ENCODE data around the gene SPG11.

Gene SPG11

GRCh38 chr15:44656913-44657312 lies 6.5 kb downstream of the SPG11 start:
- H3K36me3 ChIP-seq: peaks cover 10% of the 10 kb centered on the region

GRCh38 chr15:44656298-44656697 lies 7.2 kb downstream of the SPG11 start:
- Histone ChIP-seq H3K27me3 (ENCODE audit: insufficient read depth, low read depth, severe bottlenecking) (no peaks in the 10 kb centered on the region), H3K36me3 (peaks cover 17% of the 10 kb centered on the region), H3K27ac (no peak overlapping the region), H3K4me3 (ENCODE audit: low read depth, low read length) (no peak overlapping the region), H3K9me3 (ENCODE audit: severe bottlenecking) (no peaks in the 10 kb centered on the region)
- no peak for DNase-seq
- TF ChIP-seq, protein P1, sequence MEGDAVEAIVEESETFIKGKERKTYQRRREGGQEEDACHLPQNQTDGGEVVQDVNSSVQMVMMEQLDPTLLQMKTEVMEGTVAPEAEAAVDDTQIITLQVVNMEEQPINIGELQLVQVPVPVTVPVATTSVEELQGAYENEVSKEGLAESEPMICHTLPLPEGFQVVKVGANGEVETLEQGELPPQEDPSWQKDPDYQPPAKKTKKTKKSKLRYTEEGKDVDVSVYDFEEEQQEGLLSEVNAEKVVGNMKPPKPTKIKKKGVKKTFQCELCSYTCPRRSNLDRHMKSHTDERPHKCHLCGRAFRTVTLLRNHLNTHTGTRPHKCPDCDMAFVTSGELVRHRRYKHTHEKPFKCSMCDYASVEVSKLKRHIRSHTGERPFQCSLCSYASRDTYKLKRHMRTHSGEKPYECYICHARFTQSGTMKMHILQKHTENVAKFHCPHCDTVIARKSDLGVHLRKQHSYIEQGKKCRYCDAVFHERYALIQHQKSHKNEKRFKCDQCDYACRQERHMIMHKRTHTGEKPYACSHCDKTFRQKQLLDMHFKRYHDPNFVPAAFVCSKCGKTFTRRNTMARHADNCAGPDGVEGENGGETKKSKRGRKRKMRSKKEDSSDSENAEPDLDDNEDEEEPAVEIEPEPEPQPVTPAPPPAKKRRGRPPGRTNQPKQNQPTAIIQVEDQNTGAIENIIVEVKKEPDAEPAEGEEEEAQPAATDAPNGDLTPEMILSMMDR (IDR thresholded peaks at IDR 0.05; ENCODE audit: low read depth, low read length): no peak

More at GRCh38 chr15:44656913-44657312, 6.5 kb downstream of the SPG11 start:
- Histone ChIP-seq H3K27ac (no peak overlapping the region), H3K9me3 (ENCODE audit: severe bottlenecking) (no peaks in the 10 kb centered on the region), H3K27me3 (ENCODE audit: insufficient read depth, low read depth, severe bottlenecking) (no peaks in the 10 kb centered on the region), H3K4me3 (ENCODE audit: low read depth, low read length) (no peak overlapping the region)
- DNase-seq: no peak
- TF ChIP-seq, protein P1 (IDR thresholded peaks at IDR 0.05; ENCODE audit: low read depth, low read length): no peak

DNA sequence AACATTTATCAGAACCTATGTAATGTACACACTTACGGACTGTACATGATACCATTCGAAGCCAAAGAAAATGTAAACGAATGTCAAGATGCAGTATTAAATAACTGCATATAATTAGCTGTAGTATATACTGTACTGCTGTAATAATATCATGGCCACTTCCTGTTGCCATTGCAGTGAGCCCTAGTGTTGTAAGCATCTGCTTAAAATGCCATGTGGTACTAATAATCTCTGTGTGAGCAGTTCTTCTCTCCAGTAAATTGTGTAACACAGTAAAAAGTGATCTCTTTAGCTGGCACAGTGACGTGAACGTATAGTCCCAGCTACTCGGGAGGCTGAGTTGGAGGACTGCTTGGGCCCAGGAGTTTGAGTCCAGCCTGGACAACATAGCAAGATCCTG lies 8.6 kb downstream of the SPG11 start:
- H3K9me3 ChIP-seq (ENCODE audit: severe bottlenecking): no peaks in the 10 kb centered on the region
- no peak for DNase-seq

GRCh38 chr15:44647637-44648036 lies 15.8 kb downstream of the SPG11 start:
- Histone ChIP-seq H3K27ac (no peak overlapping the region), H3K4me3 (ENCODE audit: low read depth, low read length) (no peak overlapping the region), H3K9me3 (ENCODE audit: severe bottlenecking) (no peaks in the 10 kb centered on the region), H3K36me3 (peaks cover 42% of the 10 kb centered on the region), H3K27me3 (ENCODE audit: insufficient read depth, low read depth, severe bottlenecking) (no peaks in the 10 kb centered on the region)
- TF ChIP-seq, protein P1 (IDR thresholded peaks at IDR 0.05; ENCODE audit: low read depth, low read length): no peak
- DNase-seq: no peak

More for the DNA sequence above, 8.6 kb downstream of the SPG11 start:
- no peak overlapping the region for H3K27ac ChIP-seq
- H3K27me3 ChIP-seq (ENCODE audit: insufficient read depth, low read depth, severe bottlenecking): no peaks in the 10 kb centered on the region
- TF ChIP-seq, protein P1 (IDR thresholded peaks at IDR 0.05; ENCODE audit: low read depth, low read length): no peak
- no peak overlapping the region for H3K4me3 ChIP-seq (ENCODE audit: low read depth, low read length)
- peaks cover 24% of the 10 kb centered on the region for H3K36me3 ChIP-seq

- H3K27me3 ChIP-seq (ENCODE audit: insufficient read depth, low read depth, severe bottlenecking): no peaks in the 10 kb centered on the region
- no peak for DNase-seq
- no peaks in the 10 kb centered on the region for H3K9me3 ChIP-seq (ENCODE audit: severe bottlenecking)
- no peak overlapping the region for H3K27ac ChIP-seq
- H3K36me3 ChIP-seq: peaks cover 42% of the 10 kb centered on the region
- no peak overlapping the region for H3K4me3 ChIP-seq (ENCODE audit: low read depth, low read length)
- TF ChIP-seq, protein P1 (IDR thresholded peaks at IDR 0.05; ENCODE audit: low read depth, low read length): no peak
These were observed 16.4 kb downstream of the SPG11 start for GRCh38 chr15:44647036-44647435.

- no peak overlapping the region for H3K4me3 ChIP-seq (ENCODE audit: low read depth, low read length)
- no peaks in the 10 kb centered on the region for H3K9me3 ChIP-seq (ENCODE audit: severe bottlenecking)
- TF ChIP-seq, protein P1 (IDR thresholded peaks at IDR 0.05; ENCODE audit: low read depth, low read length): no peak
- H3K36me3 ChIP-seq: peaks cover 36% of the 10 kb centered on the region
- no peaks in the 10 kb centered on the region for H3K27me3 ChIP-seq (ENCODE audit: insufficient read depth, low read depth, severe bottlenecking)
- no peak overlapping the region for H3K27ac ChIP-seq
- no peak for DNase-seq
These were observed 17.0 kb downstream of the SPG11 start for GRCh38 chr15:44646460-44646859.

All from WERI-Rb-1 (cell line).